Measurements from ENCODE around the gene MUC22.

MUC22 gene

DNA sequence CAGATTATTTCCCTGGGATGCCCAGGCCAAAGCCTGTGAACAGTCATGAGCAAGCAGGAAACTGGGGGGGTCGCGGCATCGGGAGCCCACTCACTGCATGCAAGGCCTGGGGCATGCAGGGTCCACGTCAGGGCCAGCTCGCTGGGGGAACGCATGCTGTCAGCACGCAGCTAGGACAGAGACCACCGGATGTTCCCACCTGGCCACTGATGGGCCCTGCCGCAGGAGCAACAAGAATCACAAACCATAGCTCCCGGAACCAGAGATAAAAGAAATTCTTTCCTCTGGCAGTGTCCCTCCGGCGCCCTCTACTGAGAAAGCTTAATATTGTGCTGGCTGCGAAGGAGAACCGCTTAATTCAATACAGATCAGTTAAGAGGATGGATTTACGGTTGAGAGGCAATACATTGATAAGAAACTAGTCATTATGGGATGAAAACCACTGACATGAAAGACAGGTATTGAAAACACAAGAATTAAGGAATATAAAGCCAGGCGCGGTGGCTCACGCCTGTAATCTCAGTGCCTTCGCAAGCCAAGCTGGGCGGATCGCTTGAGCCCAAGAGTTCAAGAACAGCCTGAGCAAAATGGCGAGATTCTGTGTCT is 69.5 kb downstream of the MUC22 start:
- peak; percentile 38 for DNase-seq (ENCODE audit: low read depth)

- no peak for DNase-seq (ENCODE audit: low read depth)
Measured at GRCh38 chr6:31081872-31082271, 71.6 kb downstream of the MUC22 start.

GRCh38 chr6:31083742-31084354 is 73.6 kb downstream of the MUC22 start:
- peak; percentile 75 for DNase-seq (ENCODE audit: low read depth)
